Tibial nerve (tissue), 4 donors: ENCODE measurements around the gene SGK1. TPM values are rescaled to one million over a fixed set of nuclear protein-coding genes. Genes with fewer than 3 reads are reported as not detected.
"Not testable (repeated sequence)": the region's sequence is repeated elsewhere in the genome, so short reads cannot be mapped to it uniquely, and the experiment has no call there.

ENCODE experiments used
- DNase-seq, 2 donors: peaks; one replicate each; pipeline ENCODE4 v3.0.0-alpha.2; 2019; ENCODE audit warnings: low spot score in 2 of 2
- H3K27ac ChIP-seq, 4 donors: fragments of 200-600 bp; sonication (generic) in 3 of 4; one replicate each; pipeline ENCODE4 v1.5.1; 2017 to 2019; ENCODE audit warnings: mild to moderate bottlenecking in 1 of 4
- H3K27me3 ChIP-seq, 2 donors: fragments of 200-600 bp; sonication (generic) in 1 of 2; one replicate each; pipeline versions ENCODE4 v1.5.1 to v1.6.0; 2017 to 2019
- H3K36me3 ChIP-seq, 3 donors: fragments of 200-600 bp; sonication (generic); one replicate each; pipeline ENCODE4 v1.5.1; 2018 to 2019
- H3K4me1 ChIP-seq, 4 donors: fragments of 200-600 bp; sonication (generic) in 3 of 4; one replicate each; pipeline ENCODE4 v1.5.1; 2017 to 2019
- H3K4me3 ChIP-seq, 4 donors: fragments of 200-600 bp; sonication (generic) in 3 of 4; one replicate each; pipeline ENCODE4 v1.5.1; 2017 to 2019; ENCODE audit warnings: mild to moderate bottlenecking in 1 of 4, moderate library complexity in 1 of 4
- H3K9me3 ChIP-seq, 4 donors: fragments of 200-600 bp; sonication (generic) in 3 of 4; one replicate each; pipeline ENCODE4 v1.5.1; 2017 to 2019
- CTCF ChIP-seq, 5 experiments: fragments of 200-600 bp in 3 of 5; fragments of 450-650 bp in 2 of 5; sonication (generic) in 3 of 5; IDR thresholded peaks; one replicate each; pipeline ENCODE4 v1.5.1; 2016 to 2019; ENCODE audit warnings: antibody characterized with exemption in 5 of 5, mild to moderate bottlenecking in 3 of 5, moderate library complexity in 2 of 5
- EP300 ChIP-seq, 2 donors: sonication (generic); formaldehyde crosslinking; IDR thresholded peaks; one replicate each; pipeline ENCODE4 v1.6.1; 2017; ENCODE audit warnings: antibody characterized with exemption in 2 of 2, mild to moderate bottlenecking in 1 of 2
- POLR2A ChIP-seq, 2 donors: fragments of 450-650 bp; IDR thresholded peaks; one replicate each; pipeline ENCODE4 v1.6.1; 2017; ENCODE audit warnings: antibody characterized with exemption in 2 of 2, mild to moderate bottlenecking in 2 of 2, moderate library complexity in 2 of 2
- WGBS, 2 donors: methylation state at CpG; one replicate each; pipeline ENCODE4 v1.1.5; 2018; 5-methylcytosine and 5-hydroxymethylcytosine counted together
- total RNA-seq, 4 donors: library from RNA; depleted of rRNA; stranded (reverse); fragments of >200 nt; gene quantifications; one replicate each; pipeline ENCODE4 v1.1.0, GENCODE V29; 2016

The SGK1 gene
- total RNA-seq, 4 donors from 2014 or later, result 103 to 127 (median 116) TPM

GRCh38 chr6:134238960-134239795 is 78.7 kb downstream of the SGK1 start:
- no peak for TF ChIP-seq EP300 (IDR thresholded peaks at IDR 0.05)
- no peak for TF ChIP-seq CTCF (IDR thresholded peaks at IDR 0.05)
- no peak for TF ChIP-seq POLR2A (IDR thresholded peaks at IDR 0.05)
- Histone ChIP-seq H3K4me3 (no peak overlapping the region), H3K27ac (no peak overlapping the region), H3K27me3 (no peaks in the 10 kb centered on the region), H3K9me3 (no peaks in the 10 kb centered on the region), H3K4me1 (peaks cover 0 to 7% (median 0%) of the 10 kb centered on the region in 4 donors), H3K36me3 (no peaks in the 10 kb centered on the region)
- 55 to 68% methylated on average over 6 of the region's 6 CpGs for WGBS, 2 donors
- DNase-seq, result no peak

GRCh38 chr6:134238006-134238405 is 79.9 kb downstream of the SGK1 start:
- TF ChIP-seq CTCF (IDR thresholded peaks at IDR 0.05), result no peak
- no peak for TF ChIP-seq POLR2A (IDR thresholded peaks at IDR 0.05)
- TF ChIP-seq EP300 (IDR thresholded peaks at IDR 0.05), result no peak
- no peak for DNase-seq

GRCh38 chr6:134235937-134236751 is 81.8 kb downstream of the SGK1 start:
- WGBS, 2 donors, result 83 to 85% methylated on average over 7 of the region's 7 CpGs
- TF ChIP-seq CTCF (IDR thresholded peaks at IDR 0.05) (no peak), EP300 (IDR thresholded peaks at IDR 0.05) (no peak), POLR2A (IDR thresholded peaks at IDR 0.05) (no peak)

More at GRCh38 chr6:134238006-134238405, 79.9 kb downstream of the SGK1 start:
- no peaks in the 10 kb centered on the region for H3K9me3 ChIP-seq
- WGBS, 2 donors, result 67 to 73% methylated on average over 2 of the region's 2 CpGs
- H3K36me3 ChIP-seq, result no peaks in the 10 kb centered on the region
- no peaks in the 10 kb centered on the region for H3K27me3 ChIP-seq
- no peak overlapping the region for H3K27ac ChIP-seq
- no peak overlapping the region for H3K4me3 ChIP-seq
- peaks cover 0 to 14% (median 0%) of the 10 kb centered on the region in 4 donors for H3K4me1 ChIP-seq

GRCh38 chr6:134235334-134235733 is 82.6 kb downstream of the SGK1 start:
- DNase-seq, H3K4me3 ChIP-seq, H3K9me3 ChIP-seq, H3K36me3 ChIP-seq, H3K27me3 ChIP-seq, H3K27ac ChIP-seq: not testable (repeated sequence)
- WGBS, 2 donors, result 92 to 93% methylated on average over 4 of the region's 4 CpGs
- H3K4me1 ChIP-seq, result peaks cover 0 to 14% (median 0%) of the 10 kb centered on the region in 4 donors

More at GRCh38 chr6:134235937-134236751, 81.8 kb downstream of the SGK1 start:
- no peak for DNase-seq
- Histone ChIP-seq H3K27me3 (no peaks in the 10 kb centered on the region), H3K4me3 (no peak overlapping the region), H3K36me3 (no peaks in the 10 kb centered on the region), H3K27ac (no peak overlapping the region), H3K9me3 (no peaks in the 10 kb centered on the region), H3K4me1 (peaks cover 0 to 14% (median 0%) of the 10 kb centered on the region in 4 donors)

GRCh38 chr6:134233180-134233955 is 84.5 kb downstream of the SGK1 start:
- Histone ChIP-seq H3K4me1 (peaks cover 0 to 15% (median 0%) of the 10 kb centered on the region in 4 donors), H3K36me3 (no peaks in the 10 kb centered on the region), H3K27ac (no peak overlapping the region), H3K27me3 (no peaks in the 10 kb centered on the region), H3K9me3 (no peaks in the 10 kb centered on the region), H3K4me3 (no peak overlapping the region)
- no peak for DNase-seq
- 70 to 73% methylated on average over 5 of the region's 5 CpGs for WGBS, 2 donors
- TF ChIP-seq CTCF (IDR thresholded peaks at IDR 0.05) (no peak), EP300 (IDR thresholded peaks at IDR 0.05) (no peak), POLR2A (IDR thresholded peaks at IDR 0.05) (no peak)
